ENCODE results near the gene PTPRG. TPM values are rescaled to one million over a fixed set of nuclear protein-coding genes. Genes with fewer than 3 reads are reported as not detected.

Gene PTPRG
- polyA plus RNA-seq, 1 donor (not counting 4 experiments of a cell fraction or from before 2014, with no cell fraction given): 12.1 TPM

- no peak for TF ChIP-seq EZH2 (IDR thresholded peaks at IDR 0.05; ENCODE audit: low read length)
- dilution Hi-C loops (cut with MboI; ENCODE audit: extremely low pct_ligation_motif_present, low sequenced_read_pairs): no loop called here
- H3K79me2 ChIP-seq (ENCODE audit: control insufficient read depth, insufficient read depth, low read length): no peaks in the 10 kb centered on the region
- H3K4me1 ChIP-seq (ENCODE audit: control insufficient read depth, extremely low read depth, insufficient read depth, low read length): no peaks in the 10 kb centered on the region
- no peak for DNase-seq (ENCODE audit: low read depth, low spot score)
- H2AFZ ChIP-seq (ENCODE audit: control insufficient read depth, low read length): no peak overlapping the region
- no peak for FAIRE-seq
- H3K4me3 ChIP-seq (ENCODE audit: control insufficient read depth in 2 of 3, extremely low read depth in 1 of 3, insufficient read depth in 2 of 3, low read depth in 1 of 3, low read length in 3 of 3): no peak overlapping the region
- H3K9me3 ChIP-seq (ENCODE audit: control insufficient read depth, low read depth, low read length): no peaks in the 10 kb centered on the region
- H4K20me1 ChIP-seq (ENCODE audit: control insufficient read depth, extremely low read depth, insufficient read depth, low read length): no peaks in the 10 kb centered on the region
- H3K9me1 ChIP-seq (ENCODE audit: control insufficient read depth, extremely low read depth, insufficient read depth, low read length): no peaks in the 10 kb centered on the region
- no peak overlapping the region for H3K9ac ChIP-seq (ENCODE audit: control insufficient read depth, extremely low read depth, insufficient read depth, low read length)
- H3K27me3 ChIP-seq (ENCODE audit: control insufficient read depth, extremely low read depth, insufficient read depth, low read length): no peaks in the 10 kb centered on the region
- H3K27ac ChIP-seq (ENCODE audit: control insufficient read depth, insufficient read depth, low read length): no peak overlapping the region
- no peak overlapping the region for H3K4me2 ChIP-seq (ENCODE audit: control insufficient read depth, extremely low read depth, insufficient read depth, low read depth, low read length)
- H3K36me3 ChIP-seq (ENCODE audit: control insufficient read depth in 2 of 2, extremely low read depth in 1 of 2, insufficient read depth in 2 of 2, low read length in 2 of 2): no peaks in the 10 kb centered on the region
Observed at GRCh38 chr3:62097121-62097520, 535.8 kb downstream of the PTPRG start.

GRCh38 chr3:62098646-62099365 lies 537.4 kb downstream of the PTPRG start:
- Histone ChIP-seq H3K4me3 (ENCODE audit: control insufficient read depth in 2 of 3, extremely low read depth in 1 of 3, insufficient read depth in 2 of 3, low read depth in 1 of 3, low read length in 3 of 3) (no peak overlapping the region), H4K20me1 (ENCODE audit: control insufficient read depth, extremely low read depth, insufficient read depth, low read length) (no peaks in the 10 kb centered on the region), H3K4me2 (ENCODE audit: control insufficient read depth, extremely low read depth, insufficient read depth, low read depth, low read length) (no peak overlapping the region), H3K27me3 (ENCODE audit: control insufficient read depth, extremely low read depth, insufficient read depth, low read length) (no peaks in the 10 kb centered on the region), H3K9ac (ENCODE audit: control insufficient read depth, extremely low read depth, insufficient read depth, low read length) (no peak overlapping the region), H3K9me1 (ENCODE audit: control insufficient read depth, extremely low read depth, insufficient read depth, low read length) (no peaks in the 10 kb centered on the region), H2AFZ (ENCODE audit: control insufficient read depth, low read length) (no peak overlapping the region), H3K4me1 (ENCODE audit: control insufficient read depth, extremely low read depth, insufficient read depth, low read length) (no peaks in the 10 kb centered on the region), H3K36me3 (ENCODE audit: control insufficient read depth in 2 of 2, extremely low read depth in 1 of 2, insufficient read depth in 2 of 2, low read length in 2 of 2) (no peaks in the 10 kb centered on the region), H3K79me2 (ENCODE audit: control insufficient read depth, insufficient read depth, low read length) (no peaks in the 10 kb centered on the region), H3K9me3 (ENCODE audit: control insufficient read depth, low read depth, low read length) (no peaks in the 10 kb centered on the region), H3K27ac (ENCODE audit: control insufficient read depth, insufficient read depth, low read length) (no peak overlapping the region)
- dilution Hi-C loops (cut with MboI; ENCODE audit: extremely low pct_ligation_motif_present, low sequenced_read_pairs): no loop called here
- DNase-seq (ENCODE audit: low read depth, low spot score) (no peak), FAIRE-seq (no peak)
- TF ChIP-seq EZH2 (IDR thresholded peaks at IDR 0.05; ENCODE audit: low read length) (no peak), CTCF (optimal IDR thresholded peaks at IDR 0.05 in 1 of 3, IDR thresholded peaks at IDR 0.05 in 1 of 3, conservative IDR thresholded peaks at IDR 0.05 in 1 of 3; ENCODE audit: extremely low read depth in 1 of 3, insufficient read depth in 2 of 3, low read length in 3 of 3) (no peak)

Data from keratinocyte (primary cell).